ENCODE measurements around the gene SLC43A2. TPM values are rescaled to one million over a fixed set of nuclear protein-coding genes. Genes with fewer than 3 reads are reported as not detected.

The SLC43A2 gene
- total and polyA plus RNA-seq, 2 experiments from 2014 or later = 2.5 to 5.3 TPM

- no peaks in the 10 kb centered on the region for H3K9me3 ChIP-seq (ENCODE audit: low read depth)
- H3K27me3 ChIP-seq = no peaks in the 10 kb centered on the region
- no peak overlapping the region for H3K27ac ChIP-seq
- no peaks in the 10 kb centered on the region for H3K36me3 ChIP-seq
- H3K4me1 ChIP-seq (ENCODE audit: low read depth) = peaks cover under 1% of the 10 kb centered on the region
- H3K4me3 ChIP-seq = no peak overlapping the region
- TF ChIP-seq, protein P1, sequence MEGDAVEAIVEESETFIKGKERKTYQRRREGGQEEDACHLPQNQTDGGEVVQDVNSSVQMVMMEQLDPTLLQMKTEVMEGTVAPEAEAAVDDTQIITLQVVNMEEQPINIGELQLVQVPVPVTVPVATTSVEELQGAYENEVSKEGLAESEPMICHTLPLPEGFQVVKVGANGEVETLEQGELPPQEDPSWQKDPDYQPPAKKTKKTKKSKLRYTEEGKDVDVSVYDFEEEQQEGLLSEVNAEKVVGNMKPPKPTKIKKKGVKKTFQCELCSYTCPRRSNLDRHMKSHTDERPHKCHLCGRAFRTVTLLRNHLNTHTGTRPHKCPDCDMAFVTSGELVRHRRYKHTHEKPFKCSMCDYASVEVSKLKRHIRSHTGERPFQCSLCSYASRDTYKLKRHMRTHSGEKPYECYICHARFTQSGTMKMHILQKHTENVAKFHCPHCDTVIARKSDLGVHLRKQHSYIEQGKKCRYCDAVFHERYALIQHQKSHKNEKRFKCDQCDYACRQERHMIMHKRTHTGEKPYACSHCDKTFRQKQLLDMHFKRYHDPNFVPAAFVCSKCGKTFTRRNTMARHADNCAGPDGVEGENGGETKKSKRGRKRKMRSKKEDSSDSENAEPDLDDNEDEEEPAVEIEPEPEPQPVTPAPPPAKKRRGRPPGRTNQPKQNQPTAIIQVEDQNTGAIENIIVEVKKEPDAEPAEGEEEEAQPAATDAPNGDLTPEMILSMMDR (IDR thresholded peaks at IDR 0.05; ENCODE audit: low read depth, low read length) = no peak
- DNase-seq (ENCODE audit: low read depth in 1 of 2, low spot score in 1 of 2) = no peak
Measured at GRCh38 chr17:1612400-1612799, 16.2 kb downstream of the SLC43A2 start.

GRCh38 chr17:1611715-1612114 is 16.9 kb downstream of the SLC43A2 start:
- Histone ChIP-seq H3K4me1 (ENCODE audit: low read depth) (peaks cover 3% of the 10 kb centered on the region), H3K27ac (no peak overlapping the region), H3K27me3 (no peaks in the 10 kb centered on the region), H3K9me3 (ENCODE audit: low read depth) (no peaks in the 10 kb centered on the region), H3K4me3 (no peak overlapping the region), H3K36me3 (no peaks in the 10 kb centered on the region)
- no peak for DNase-seq (ENCODE audit: low read depth in 1 of 2, low spot score in 1 of 2)
- TF ChIP-seq, protein P1 (IDR thresholded peaks at IDR 0.05; ENCODE audit: low read depth, low read length) = no peak

DNA sequence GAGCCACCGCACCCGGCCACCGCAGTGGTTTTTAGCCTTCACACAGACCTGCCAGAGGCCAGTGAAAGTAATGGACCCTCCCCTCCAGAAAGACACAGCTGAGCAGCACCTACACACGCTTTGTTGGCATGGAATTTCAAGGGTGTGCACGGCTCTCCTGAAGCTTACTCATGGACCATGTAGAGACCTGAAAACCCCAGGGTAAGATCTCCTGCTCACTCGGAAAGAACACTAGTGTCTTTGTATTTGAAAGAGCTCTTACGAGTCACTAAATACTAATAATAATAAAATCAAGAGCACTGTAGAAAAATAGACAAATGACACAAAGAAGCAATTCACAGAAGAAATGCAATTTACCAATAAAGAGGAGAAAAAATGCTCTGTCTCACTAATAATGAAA is 20.0 kb downstream of the SLC43A2 start:
- H3K9me3 ChIP-seq (ENCODE audit: low read depth) = no peaks in the 10 kb centered on the region
- no peak overlapping the region for H3K27ac ChIP-seq

GRCh38 chr17:1607971-1608320 is 20.7 kb downstream of the SLC43A2 start:
- no peak for DNase-seq (ENCODE audit: low read depth in 1 of 2, low spot score in 1 of 2)
- no peaks in the 10 kb centered on the region for H3K36me3 ChIP-seq
- H3K9me3 ChIP-seq (ENCODE audit: low read depth) = no peaks in the 10 kb centered on the region
- no peak overlapping the region for H3K27ac ChIP-seq
- TF ChIP-seq, protein P1 (IDR thresholded peaks at IDR 0.05; ENCODE audit: low read depth, low read length) = no peak
- H3K4me3 ChIP-seq = no peak overlapping the region
- H3K4me1 ChIP-seq (ENCODE audit: low read depth) = peaks cover 3% of the 10 kb centered on the region
- H3K27me3 ChIP-seq = no peaks in the 10 kb centered on the region

More for the DNA sequence above, 20.0 kb downstream of the SLC43A2 start:
- Histone ChIP-seq H3K36me3 (no peaks in the 10 kb centered on the region), H3K4me1 (ENCODE audit: low read depth) (peaks cover 3% of the 10 kb centered on the region), H3K4me3 (no peak overlapping the region), H3K27me3 (no peaks in the 10 kb centered on the region)
- TF ChIP-seq, protein P1 (IDR thresholded peaks at IDR 0.05; ENCODE audit: low read depth, low read length) = no peak
- DNase-seq (ENCODE audit: low read depth in 1 of 2, low spot score in 1 of 2) = no peak

DNA sequence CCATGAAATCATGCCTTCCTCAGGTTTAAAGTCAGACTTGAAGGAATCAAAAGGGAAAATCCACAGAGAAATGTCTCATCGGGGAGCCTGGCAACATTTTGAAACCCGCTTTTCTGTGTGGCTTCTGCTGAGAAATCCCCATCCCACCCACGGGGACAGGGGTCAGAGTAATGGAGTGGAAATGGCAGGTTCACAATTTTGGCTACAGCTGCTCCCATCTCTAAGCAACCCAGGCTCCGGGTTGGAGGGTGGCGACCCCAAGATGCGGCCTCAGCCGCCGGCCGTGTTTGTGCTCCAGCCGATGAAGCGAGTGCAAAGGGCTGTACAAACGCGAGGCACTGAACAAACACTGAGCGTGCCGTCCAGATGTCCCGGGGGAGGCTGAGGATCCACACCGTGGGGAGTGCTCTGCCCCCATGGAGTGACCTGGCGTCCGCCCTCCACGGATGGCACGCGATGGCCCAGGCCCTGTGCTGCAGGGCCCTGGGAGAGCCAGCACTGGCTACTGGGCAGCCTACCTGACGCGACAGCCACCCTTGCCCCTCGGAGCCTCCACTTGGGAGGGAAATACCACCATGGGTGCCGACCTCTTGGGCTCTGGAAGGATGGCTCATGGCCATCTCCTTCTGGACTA is 22.2 kb downstream of the SLC43A2 start:
- Histone ChIP-seq H3K4me1 (ENCODE audit: low read depth) (peaks cover 3% of the 10 kb centered on the region), H3K9me3 (ENCODE audit: low read depth) (no peaks in the 10 kb centered on the region), H3K27ac (no peak overlapping the region), H3K27me3 (no peaks in the 10 kb centered on the region), H3K36me3 (no peaks in the 10 kb centered on the region), H3K4me3 (no peak overlapping the region)
- DNase-seq (ENCODE audit: low read depth in 1 of 2, low spot score in 1 of 2) = no peak
- TF ChIP-seq, protein P1 (IDR thresholded peaks at IDR 0.05; ENCODE audit: low read depth, low read length) = no peak
